ENCODE data around the gene LSAMP. TPM values are rescaled to one million over a fixed set of nuclear protein-coding genes. Genes with fewer than 3 reads are reported as not detected.

Gene LSAMP
- total and polyA plus RNA-seq, 2 experiments from 2014 or later, result 2.0 to 2.9 TPM

DNA sequence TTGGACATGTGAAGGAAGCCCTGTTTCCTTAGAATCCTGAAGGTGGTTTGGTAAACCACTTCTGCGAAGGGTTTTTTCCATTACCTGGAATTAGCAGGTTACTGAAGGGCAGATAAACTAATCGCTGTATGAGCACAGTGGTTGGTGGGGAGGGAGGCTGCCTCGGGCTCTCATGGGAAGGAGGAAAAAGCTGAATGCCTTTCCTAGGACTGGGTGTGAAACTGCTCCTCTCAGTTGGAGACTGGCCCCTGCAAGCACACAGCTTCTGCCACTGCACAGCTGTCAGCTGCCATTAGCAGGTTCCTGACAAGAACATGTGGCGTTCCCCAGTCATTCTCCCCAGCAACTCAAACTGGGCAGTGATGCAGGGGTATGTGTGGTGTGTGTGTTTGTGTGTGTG is 445.7 kb downstream of the LSAMP start (continued):
- TF ChIP-seq, protein P1, sequence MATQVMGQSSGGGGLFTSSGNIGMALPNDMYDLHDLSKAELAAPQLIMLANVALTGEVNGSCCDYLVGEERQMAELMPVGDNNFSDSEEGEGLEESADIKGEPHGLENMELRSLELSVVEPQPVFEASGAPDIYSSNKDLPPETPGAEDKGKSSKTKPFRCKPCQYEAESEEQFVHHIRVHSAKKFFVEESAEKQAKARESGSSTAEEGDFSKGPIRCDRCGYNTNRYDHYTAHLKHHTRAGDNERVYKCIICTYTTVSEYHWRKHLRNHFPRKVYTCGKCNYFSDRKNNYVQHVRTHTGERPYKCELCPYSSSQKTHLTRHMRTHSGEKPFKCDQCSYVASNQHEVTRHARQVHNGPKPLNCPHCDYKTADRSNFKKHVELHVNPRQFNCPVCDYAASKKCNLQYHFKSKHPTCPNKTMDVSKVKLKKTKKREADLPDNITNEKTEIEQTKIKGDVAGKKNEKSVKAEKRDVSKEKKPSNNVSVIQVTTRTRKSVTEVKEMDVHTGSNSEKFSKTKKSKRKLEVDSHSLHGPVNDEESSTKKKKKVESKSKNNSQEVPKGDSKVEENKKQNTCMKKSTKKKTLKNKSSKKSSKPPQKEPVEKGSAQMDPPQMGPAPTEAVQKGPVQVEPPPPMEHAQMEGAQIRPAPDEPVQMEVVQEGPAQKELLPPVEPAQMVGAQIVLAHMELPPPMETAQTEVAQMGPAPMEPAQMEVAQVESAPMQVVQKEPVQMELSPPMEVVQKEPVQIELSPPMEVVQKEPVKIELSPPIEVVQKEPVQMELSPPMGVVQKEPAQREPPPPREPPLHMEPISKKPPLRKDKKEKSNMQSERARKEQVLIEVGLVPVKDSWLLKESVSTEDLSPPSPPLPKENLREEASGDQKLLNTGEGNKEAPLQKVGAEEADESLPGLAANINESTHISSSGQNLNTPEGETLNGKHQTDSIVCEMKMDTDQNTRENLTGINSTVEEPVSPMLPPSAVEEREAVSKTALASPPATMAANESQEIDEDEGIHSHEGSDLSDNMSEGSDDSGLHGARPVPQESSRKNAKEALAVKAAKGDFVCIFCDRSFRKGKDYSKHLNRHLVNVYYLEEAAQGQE (IDR thresholded peaks at IDR 0.05; ENCODE audit: unreplicated experiment), result no peak
- TF ChIP-seq, protein P2, sequence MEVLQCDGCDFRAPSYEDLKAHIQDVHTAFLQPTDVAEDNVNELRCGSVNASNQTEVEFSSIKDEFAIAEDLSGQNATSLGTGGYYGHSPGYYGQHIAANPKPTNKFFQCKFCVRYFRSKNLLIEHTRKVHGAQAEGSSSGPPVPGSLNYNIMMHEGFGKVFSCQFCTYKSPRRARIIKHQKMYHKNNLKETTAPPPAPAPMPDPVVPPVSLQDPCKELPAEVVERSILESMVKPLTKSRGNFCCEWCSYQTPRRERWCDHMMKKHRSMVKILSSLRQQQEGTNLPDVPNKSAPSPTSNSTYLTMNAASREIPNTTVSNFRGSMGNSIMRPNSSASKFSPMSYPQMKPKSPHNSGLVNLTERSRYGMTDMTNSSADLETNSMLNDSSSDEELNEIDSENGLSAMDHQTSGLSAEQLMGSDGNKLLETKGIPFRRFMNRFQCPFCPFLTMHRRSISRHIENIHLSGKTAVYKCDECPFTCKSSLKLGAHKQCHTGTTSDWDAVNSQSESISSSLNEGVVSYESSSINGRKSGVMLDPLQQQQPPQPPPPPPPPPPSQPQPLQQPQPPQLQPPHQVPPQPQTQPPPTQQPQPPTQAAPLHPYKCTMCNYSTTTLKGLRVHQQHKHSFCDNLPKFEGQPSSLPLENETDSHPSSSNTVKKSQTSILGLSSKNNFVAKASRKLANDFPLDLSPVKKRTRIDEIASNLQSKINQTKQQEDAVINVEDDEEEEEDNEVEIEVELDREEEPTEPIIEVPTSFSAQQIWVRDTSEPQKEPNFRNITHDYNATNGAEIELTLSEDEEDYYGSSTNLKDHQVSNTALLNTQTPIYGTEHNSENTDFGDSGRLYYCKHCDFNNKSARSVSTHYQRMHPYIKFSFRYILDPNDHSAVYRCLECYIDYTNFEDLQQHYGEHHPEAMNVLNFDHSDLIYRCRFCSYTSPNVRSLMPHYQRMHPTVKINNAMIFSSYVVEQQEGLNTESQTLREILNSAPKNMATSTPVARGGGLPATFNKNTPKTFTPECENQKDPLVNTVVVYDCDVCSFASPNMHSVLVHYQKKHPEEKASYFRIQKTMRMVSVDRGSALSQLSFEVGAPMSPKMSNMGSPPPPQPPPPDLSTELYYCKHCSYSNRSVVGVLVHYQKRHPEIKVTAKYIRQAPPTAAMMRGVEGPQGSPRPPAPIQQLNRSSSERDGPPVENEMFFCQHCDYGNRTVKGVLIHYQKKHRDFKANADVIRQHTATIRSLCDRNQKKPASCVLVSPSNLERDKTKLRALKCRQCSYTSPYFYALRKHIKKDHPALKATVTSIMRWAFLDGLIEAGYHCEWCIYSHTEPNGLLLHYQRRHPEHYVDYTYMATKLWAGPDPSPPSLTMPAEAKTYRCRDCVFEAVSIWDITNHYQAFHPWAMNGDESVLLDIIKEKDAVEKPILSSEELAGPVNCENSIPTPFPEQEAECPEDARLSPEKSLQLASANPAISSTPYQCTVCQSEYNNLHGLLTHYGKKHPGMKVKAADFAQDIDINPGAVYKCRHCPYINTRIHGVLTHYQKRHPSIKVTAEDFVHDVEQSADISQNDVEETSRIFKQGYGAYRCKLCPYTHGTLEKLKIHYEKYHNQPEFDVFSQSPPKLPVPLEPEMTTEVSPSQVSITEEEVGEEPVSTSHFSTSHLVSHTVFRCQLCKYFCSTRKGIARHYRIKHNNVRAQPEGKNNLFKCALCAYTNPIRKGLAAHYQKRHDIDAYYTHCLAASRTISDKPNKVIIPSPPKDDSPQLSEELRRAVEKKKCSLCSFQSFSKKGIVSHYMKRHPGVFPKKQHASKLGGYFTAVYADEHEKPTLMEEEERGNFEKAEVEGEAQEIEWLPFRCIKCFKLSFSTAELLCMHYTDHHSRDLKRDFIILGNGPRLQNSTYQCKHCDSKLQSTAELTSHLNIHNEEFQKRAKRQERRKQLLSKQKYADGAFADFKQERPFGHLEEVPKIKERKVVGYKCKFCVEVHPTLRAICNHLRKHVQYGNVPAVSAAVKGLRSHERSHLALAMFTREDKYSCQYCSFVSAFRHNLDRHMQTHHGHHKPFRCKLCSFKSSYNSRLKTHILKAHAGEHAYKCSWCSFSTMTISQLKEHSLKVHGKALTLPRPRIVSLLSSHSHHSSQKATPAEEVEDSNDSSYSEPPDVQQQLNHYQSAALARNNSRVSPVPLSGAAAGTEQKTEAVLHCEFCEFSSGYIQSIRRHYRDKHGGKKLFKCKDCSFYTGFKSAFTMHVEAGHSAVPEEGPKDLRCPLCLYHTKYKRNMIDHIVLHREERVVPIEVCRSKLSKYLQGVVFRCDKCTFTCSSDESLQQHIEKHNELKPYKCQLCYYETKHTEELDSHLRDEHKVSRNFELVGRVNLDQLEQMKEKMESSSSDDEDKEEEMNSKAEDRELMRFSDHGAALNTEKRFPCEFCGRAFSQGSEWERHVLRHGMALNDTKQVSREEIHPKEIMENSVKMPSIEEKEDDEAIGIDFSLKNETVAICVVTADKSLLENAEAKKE (CRISPR knock-in tag; IDR thresholded peaks at IDR 0.05), result no peak
- TF ChIP-seq ZNF114 (CRISPR knock-in tag; IDR thresholded peaks at IDR 0.05), result no peak
- TF ChIP-seq NANOG (IDR thresholded peaks at IDR 0.05; ENCODE audit: borderline replicate concordance), result no peak
- TF ChIP-seq EZH2phosphoT487 (IDR thresholded peaks at IDR 0.05; ENCODE audit: unreplicated experiment), result no peak

DNA sequence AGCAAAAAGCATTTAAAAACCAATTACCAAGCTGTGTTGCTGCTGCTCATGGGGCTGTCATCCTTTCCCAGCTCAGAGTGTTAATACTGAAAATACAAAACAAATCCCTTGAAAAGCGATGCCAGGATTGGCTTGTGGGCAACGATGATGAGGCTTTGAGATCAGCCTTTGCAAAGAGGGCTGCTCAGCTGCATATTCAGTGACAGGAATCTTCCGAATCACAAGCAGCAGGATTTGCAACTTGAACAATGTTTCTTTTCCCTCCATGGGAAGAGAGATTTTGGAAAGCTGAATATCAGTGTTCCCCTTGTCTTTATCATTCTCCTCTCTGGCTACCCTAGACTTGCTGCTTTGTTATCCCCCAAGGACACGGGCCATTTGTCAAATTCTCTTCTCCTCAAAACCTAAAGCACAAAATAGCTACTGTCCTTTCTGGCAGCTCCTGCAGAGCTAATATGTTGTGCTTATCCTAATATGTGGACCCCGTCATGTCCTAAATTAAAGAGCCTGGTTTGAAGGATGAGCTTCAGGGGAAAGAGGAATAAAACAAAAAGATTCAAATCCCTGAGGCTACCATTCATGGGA is 446.2 kb downstream of the LSAMP start:
- Histone ChIP-seq H3F3A (replicated peaks; ENCODE audit: low read depth) (no peaks in the 10 kb centered on the region), H3K27ac (ENCODE audit: low read depth) (no peak overlapping the region), H3K4me2 (no peak overlapping the region), H3K4me1 (ENCODE audit: insufficient read depth) (peaks cover 9% of the 10 kb centered on the region), H3K79me2 (replicated peaks; ENCODE audit: insufficient read depth) (no peaks in the 10 kb centered on the region), H4K20me1 (replicated peaks; ENCODE audit: insufficient read depth) (no peaks in the 10 kb centered on the region), H2AFZ (peak overlapping the region; percentile 6; the same call in 1 of the 2 replicates), H3K36me3 (ENCODE audit: insufficient read depth) (no peaks in the 10 kb centered on the region), H3K9me2 (ENCODE audit: insufficient read depth) (no peaks in the 10 kb centered on the region), H3K4me3 (no peak overlapping the region), H3K27me3 (ENCODE audit: insufficient read depth) (no peaks in the 10 kb centered on the region)
- no peaks in the 10 kb centered on the region for H3K27me3 Mint-ChIP-seq (ENCODE audit: insufficient read depth, low read depth, poor library complexity)
- H3K9me3 Mint-ChIP-seq, result no peaks in the 10 kb centered on the region
- no peaks in the 10 kb centered on the region for H3K36me3 Mint-ChIP-seq (ENCODE audit: low read depth)
- peaks cover 9% of the 10 kb centered on the region for H3K4me1 Mint-ChIP-seq
- no peak overlapping the region for H3K4me3 Mint-ChIP-seq
- H3K27ac Mint-ChIP-seq, result no peak overlapping the region
- ATAC-seq (no peak), DNase-seq (ENCODE audit: low spot score) (no peak)
- TF ChIP-seq, protein P2 (CRISPR knock-in tag; IDR thresholded peaks at IDR 0.05), result no peak
